Small intestine (tissue), 7 donors: ENCODE results near the gene SHOX. TPM values are rescaled to one million over a fixed set of nuclear protein-coding genes. Genes with fewer than 3 reads are reported as not detected.
"Not testable (repeated sequence)": the region's sequence is repeated elsewhere in the genome, so short reads cannot be mapped to it uniquely, and the experiment has no call there.

Experiments
- DNase-seq, 2 donors: peaks; one replicate each; pipeline versions ENCODE4 v3.0.0 to v3.0.0-alpha.2; 2013
- FAIRE-seq: peaks from 2 replicates; lab custom pipeline; 2012; peaks lifted over from hg19 to GRCh38; lab: Jason Lieb, UNC
- H3K27ac ChIP-seq, 3 donors: one replicate each; pipeline ENCODE4 v1.5.1; 2013; ENCODE audit warnings: low read length in 2 of 3, mild to moderate bottlenecking in 2 of 3, control low read depth in 1 of 3, inconsistent platforms in 1 of 3, low read depth in 1 of 3, moderate library complexity in 1 of 3
- H3K27me3 ChIP-seq, 3 donors: one replicate each; pipeline ENCODE4 v1.6.1; 2013; ENCODE audit warnings: low read length in 3 of 3, inconsistent platforms in 1 of 3; ENCODE audit not compliant: control insufficient read depth in 3 of 3, insufficient read depth in 3 of 3
- H3K36me3 ChIP-seq, 3 donors: one replicate each; pipeline ENCODE4 v1.6.1; 2013; ENCODE audit warnings: low read length in 3 of 3, inconsistent platforms in 1 of 3, low read depth in 1 of 3, mild to moderate bottlenecking in 1 of 3, moderate library complexity in 1 of 3; ENCODE audit not compliant: control insufficient read depth in 3 of 3, insufficient read depth in 2 of 3
- H3K4me1 ChIP-seq, 3 donors: one replicate each; pipeline ENCODE4 v1.6.1; 2013; ENCODE audit warnings: low read length in 2 of 3, inconsistent platforms in 1 of 3, low read depth in 1 of 3, mild to moderate bottlenecking in 1 of 3, moderate library complexity in 1 of 3; ENCODE audit not compliant: control insufficient read depth in 3 of 3, insufficient read depth in 2 of 3
- H3K4me3 ChIP-seq, 3 donors: one replicate each; pipeline ENCODE4 v1.5.1; 2013; ENCODE audit warnings: low read length in 3 of 3, control low read depth in 1 of 3, inconsistent platforms in 1 of 3, low read depth in 1 of 3, mild to moderate bottlenecking in 1 of 3, moderate library complexity in 1 of 3
- H3K9me3 ChIP-seq, 2 donors: one replicate each; pipeline ENCODE4 v1.6.1; 2013; ENCODE audit warnings: low read depth in 1 of 2, low read length in 1 of 2; ENCODE audit not compliant: control insufficient read depth in 2 of 2, insufficient read depth in 1 of 2
- WGBS, 3 donors: extraction: QIAGEN DNeasy Blood & Tissue Kit; methylation state at CpG; one replicate each; pipeline ENCODE4 v1.1.7; 2013; 5-methylcytosine and 5-hydroxymethylcytosine counted together
- polyA plus RNA-seq, 4 donors: library from polyadenylated mRNA; stranded (reverse) in 3 of 4; unstranded in 1 of 4; fragments of 200-250 nt in 3 of 4; fragments of 120-200 nt in 1 of 4; gene quantifications; one replicate each; pipeline versions ENCODE4 v1.2.1 to v1.2.3, GENCODE V29; 2013
- donor health status: healthy with polysubstance abuse.
- donor health status: control.
- donor health status: control.
- donor health status: Bipolar disorder and iron deficiency.
- donor health status: healthy.

Gene SHOX
- polyA plus RNA-seq, 4 donors: 0.04 TPM; not detected in 2

DNA sequence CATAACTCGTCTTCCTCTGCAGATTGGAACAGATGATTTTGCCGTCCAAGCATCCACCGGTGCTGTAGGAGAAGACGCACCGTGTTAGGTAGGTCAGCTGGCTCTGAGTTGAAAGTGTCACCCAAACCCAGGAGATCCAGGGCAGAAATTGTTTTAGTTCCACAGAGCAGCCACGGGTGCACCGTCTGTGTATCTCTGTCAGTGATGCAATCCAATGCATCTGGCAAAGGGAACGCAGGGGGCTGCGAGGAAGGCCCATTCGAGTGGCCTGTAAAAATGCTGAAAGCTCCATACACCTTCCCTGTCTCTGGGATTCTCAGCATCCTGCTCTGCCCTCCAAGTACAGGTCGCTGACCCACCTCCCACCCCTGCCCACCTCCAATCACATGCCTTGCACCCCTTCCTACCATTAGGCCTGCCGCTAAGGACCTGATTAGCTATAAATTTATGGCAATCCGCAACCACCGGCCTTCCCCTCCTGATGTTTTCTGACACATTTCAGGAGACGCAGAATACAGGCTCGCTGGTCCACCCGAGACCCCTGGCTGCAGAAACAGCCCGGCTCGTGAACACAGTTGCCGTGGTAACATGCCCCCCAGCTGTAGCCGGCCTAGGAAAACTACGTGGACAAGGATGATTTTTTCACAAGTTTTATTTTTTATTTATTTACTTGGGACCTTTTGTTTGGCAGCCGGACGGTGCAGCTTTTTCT is 39.7 kb upstream of the SHOX start:
- no peak for DNase-seq
- Histone ChIP-seq H3K9me3 (peaks cover 0 to 9% of the 10 kb centered on the region in 2 donors), H3K27me3 (no peaks in the 10 kb centered on the region), H3K4me3 (no peak overlapping the region), H3K36me3 (no peaks in the 10 kb centered on the region), H3K27ac (no peak overlapping the region), H3K4me1 (no peaks in the 10 kb centered on the region)
- no peak for FAIRE-seq
- 76 to 84% (median 83%) methylated on average over 24 of the region's 24 CpGs for WGBS, 3 donors

DNA sequence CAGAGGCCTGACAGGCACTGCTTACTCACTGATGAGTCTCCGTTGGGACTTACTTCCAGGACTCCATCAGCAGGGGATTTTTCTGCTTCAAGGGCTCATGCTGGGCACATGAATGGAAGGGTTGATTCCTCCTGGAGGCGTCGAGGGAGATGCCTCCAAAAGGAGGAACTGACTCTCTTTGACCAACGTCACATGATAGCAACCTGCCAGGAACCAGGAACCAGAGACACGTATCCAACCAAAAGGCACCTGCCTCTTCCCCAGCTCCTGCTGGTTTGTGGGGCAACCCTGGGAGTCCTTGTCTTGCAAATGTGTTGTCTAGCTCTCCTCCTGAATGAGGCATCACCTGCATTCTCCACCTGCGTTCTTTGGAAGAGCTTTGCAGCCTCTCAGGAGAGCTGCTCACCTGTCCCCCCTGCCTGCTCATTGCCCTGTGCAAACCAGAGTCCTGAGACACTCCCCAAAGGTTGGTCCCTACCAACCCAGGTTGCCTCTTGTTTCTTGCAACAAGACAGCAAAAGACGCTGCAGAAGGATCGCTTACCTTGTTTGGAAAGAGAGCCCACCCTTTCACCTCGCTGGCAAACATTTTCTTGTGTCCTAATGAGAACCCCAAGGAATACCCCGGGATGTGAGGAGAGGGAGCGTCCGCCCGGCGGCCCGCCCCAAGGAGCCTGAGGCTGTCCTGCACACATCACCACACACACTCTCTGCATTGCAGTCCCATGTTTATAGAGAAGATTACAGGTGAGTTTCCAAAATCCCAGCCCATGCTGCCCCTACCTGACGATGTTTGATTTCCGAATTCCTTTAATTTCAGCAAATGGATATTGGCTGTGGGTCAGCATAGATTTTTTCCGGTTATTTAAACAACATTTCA is 30.5 kb upstream of the SHOX start:
- FAIRE-seq (no peak), DNase-seq (no peak)
- no peak overlapping the region for H3K4me3 ChIP-seq
- H3K36me3 ChIP-seq: no peaks in the 10 kb centered on the region
- no peak overlapping the region for H3K27ac ChIP-seq
- peaks cover 0 to 8% of the 10 kb centered on the region in 2 donors for H3K9me3 ChIP-seq
- 53 to 71% (median 67%) methylated on average over 18 of the region's 18 CpGs for WGBS, 3 donors
- H3K4me1 ChIP-seq: no peaks in the 10 kb centered on the region
- no peaks in the 10 kb centered on the region for H3K27me3 ChIP-seq

DNA sequence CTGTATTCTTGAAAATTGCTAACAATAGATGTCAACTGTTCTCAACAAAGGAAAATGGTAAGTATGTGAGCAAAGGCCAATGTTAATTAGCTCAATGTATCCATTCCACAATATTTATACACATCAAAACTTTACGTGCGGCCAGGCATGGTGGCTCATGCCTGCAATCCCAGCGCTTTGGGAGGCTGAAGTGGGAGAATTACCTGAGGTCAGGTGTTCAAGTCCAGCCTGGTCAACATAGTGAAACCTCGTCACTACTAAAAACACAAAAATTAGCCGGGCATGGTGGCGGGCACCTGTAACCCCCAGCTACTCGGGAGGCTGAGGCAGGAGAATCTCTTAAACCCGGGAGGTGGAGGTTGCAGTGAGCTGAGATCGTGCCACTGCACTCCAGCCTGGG is 27.6 kb upstream of the SHOX start:
- not testable (repeated sequence) for H3K9me3 ChIP-seq, H3K27ac ChIP-seq, DNase-seq, H3K4me1 ChIP-seq, H3K36me3 ChIP-seq, H3K27me3 ChIP-seq, H3K4me3 ChIP-seq, FAIRE-seq
- WGBS, 3 donors: 89 to 91% (median 89%) methylated on average over 9 of the region's 9 CpGs

GRCh38 chrX:604616-605015 is 26.0 kb upstream of the SHOX start:
- H3K4me1 ChIP-seq, H3K36me3 ChIP-seq, H3K4me3 ChIP-seq, H3K27me3 ChIP-seq, DNase-seq, H3K9me3 ChIP-seq, FAIRE-seq, H3K27ac ChIP-seq: not testable (repeated sequence)

GRCh38 chrX:608088-608487 is 22.5 kb upstream of the SHOX start:
- not testable (repeated sequence) for H3K4me1 ChIP-seq, H3K27me3 ChIP-seq, H3K4me3 ChIP-seq, H3K36me3 ChIP-seq, FAIRE-seq, H3K9me3 ChIP-seq, H3K27ac ChIP-seq, DNase-seq
- WGBS, 3 donors: 68 to 77% (median 73%) methylated on average over 2 of the region's 3 CpGs

- WGBS, 3 donors: 77 to 87% (median 85%) methylated on average over 5 of the region's 5 CpGs
- no peaks in the 10 kb centered on the region for H3K36me3 ChIP-seq
- H3K4me3 ChIP-seq: no peak overlapping the region
- H3K9me3 ChIP-seq: peaks cover 2 to 3% of the 10 kb centered on the region in 2 donors
- FAIRE-seq (no peak), DNase-seq (no peak)
- no peak overlapping the region for H3K27ac ChIP-seq
- no peaks in the 10 kb centered on the region for H3K4me1 ChIP-seq
- no peaks in the 10 kb centered on the region for H3K27me3 ChIP-seq
Measured at GRCh38 chrX:614136-614535, 16.5 kb upstream of the SHOX start.

GRCh38 chrX:617401-617800 is 13.2 kb upstream of the SHOX start:
- no peak for FAIRE-seq
- H3K9me3 ChIP-seq: peaks cover 0 to 3% of the 10 kb centered on the region in 2 donors
- H3K27ac ChIP-seq: no peak overlapping the region
- DNase-seq: no peak
- H3K4me3 ChIP-seq: no peak overlapping the region
- no peaks in the 10 kb centered on the region for H3K4me1 ChIP-seq
- H3K27me3 ChIP-seq: peaks cover 0 to 5% (median 0%) of the 10 kb centered on the region in 3 donors
- WGBS, 3 donors: 48 to 55% (median 52%) methylated on average over 7 of the region's 7 CpGs
- H3K36me3 ChIP-seq: no peaks in the 10 kb centered on the region

- no peak overlapping the region for H3K4me3 ChIP-seq
- peaks cover 0 to 3% of the 10 kb centered on the region in 2 donors for H3K9me3 ChIP-seq
- H3K36me3 ChIP-seq: no peaks in the 10 kb centered on the region
- H3K27me3 ChIP-seq: peaks cover 0 to 5% (median 0%) of the 10 kb centered on the region in 3 donors
- no peak overlapping the region for H3K27ac ChIP-seq
- no peak for FAIRE-seq
- no peaks in the 10 kb centered on the region for H3K4me1 ChIP-seq
- no peak for DNase-seq
- 62 to 69% (median 66%) methylated on average over 8 of the region's 8 CpGs for WGBS, 3 donors
Measured at GRCh38 chrX:617891-618290, 12.7 kb upstream of the SHOX start.
